HEK293T (cell line): ENCODE data around the gene TRIM28.

Experiments
- ARNT ChIP-seq: fragments of 450-650 bp; IDR thresholded peaks from 2 replicates; pipeline ENCODE4 v1.6.1; 2017; ENCODE audit warnings: mild to moderate bottlenecking
- FOXM1 ChIP-seq: fragments of 450-650 bp; IDR thresholded peaks from 2 replicates; pipeline ENCODE4 v1.6.1; 2017; ENCODE audit warnings: mild to moderate bottlenecking, borderline replicate concordance
- PKNOX1 ChIP-seq: fragments of 450-650 bp; IDR thresholded peaks from 2 replicates; pipeline ENCODE4 v1.6.1; 2016
- SP1 ChIP-seq: fragments of 450-650 bp; IDR thresholded peaks from 2 replicates; pipeline ENCODE4 v1.6.1; 2017
- SUZ12 ChIP-seq: fragments of 450-650 bp; IDR thresholded peaks from 2 replicates; pipeline ENCODE4 v1.6.1; 2016; ENCODE audit warnings: mild to moderate bottlenecking
- TARDBP ChIP-seq: fragments of 450-650 bp; IDR thresholded peaks from 2 replicates; pipeline ENCODE4 v1.6.1; 2016

GRCh38 chr19:58551123-58551497, 7.2 kb downstream of the TRIM28 start:
- TF ChIP-seq FOXM1: no peak
- TF ChIP-seq ARNT: no peak
- no peak for TF ChIP-seq TARDBP
- TF ChIP-seq SUZ12: no peak
- TF ChIP-seq SP1: no peak
- no peak for TF ChIP-seq PKNOX1
